ENCODE results near the gene SPINT1.
A peak's percentile ranks its signal among the peaks of the same experiment; 100 is the strongest.

Gene SPINT1

GRCh38 chr15:40893733-40894680 lies 50.2 kb downstream of the SPINT1 start, which contains the start of gene VPS18:
TSS of gene VPS18 (plus strand) at chr15:40894450. CDS start at chr15:40894769, 319 bp downstream.
- peak; percentile 96 for DNase-seq (ENCODE audit: low spot score)
- TF ChIP-seq, protein P1, sequence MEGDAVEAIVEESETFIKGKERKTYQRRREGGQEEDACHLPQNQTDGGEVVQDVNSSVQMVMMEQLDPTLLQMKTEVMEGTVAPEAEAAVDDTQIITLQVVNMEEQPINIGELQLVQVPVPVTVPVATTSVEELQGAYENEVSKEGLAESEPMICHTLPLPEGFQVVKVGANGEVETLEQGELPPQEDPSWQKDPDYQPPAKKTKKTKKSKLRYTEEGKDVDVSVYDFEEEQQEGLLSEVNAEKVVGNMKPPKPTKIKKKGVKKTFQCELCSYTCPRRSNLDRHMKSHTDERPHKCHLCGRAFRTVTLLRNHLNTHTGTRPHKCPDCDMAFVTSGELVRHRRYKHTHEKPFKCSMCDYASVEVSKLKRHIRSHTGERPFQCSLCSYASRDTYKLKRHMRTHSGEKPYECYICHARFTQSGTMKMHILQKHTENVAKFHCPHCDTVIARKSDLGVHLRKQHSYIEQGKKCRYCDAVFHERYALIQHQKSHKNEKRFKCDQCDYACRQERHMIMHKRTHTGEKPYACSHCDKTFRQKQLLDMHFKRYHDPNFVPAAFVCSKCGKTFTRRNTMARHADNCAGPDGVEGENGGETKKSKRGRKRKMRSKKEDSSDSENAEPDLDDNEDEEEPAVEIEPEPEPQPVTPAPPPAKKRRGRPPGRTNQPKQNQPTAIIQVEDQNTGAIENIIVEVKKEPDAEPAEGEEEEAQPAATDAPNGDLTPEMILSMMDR (IDR thresholded peaks at IDR 0.05; ENCODE audit: borderline replicate concordance, control extremely low read depth, extremely low read depth, insufficient read depth, missing control alignments), result peak; percentile 96
- in situ Hi-C loops (cut with MboI; ENCODE audit: low sequenced_read_pairs, unreplicated experiment), result loop anchor here (5.0 kb wide), 1 partner anchor 42 kb away; no protein-coding TSS in a partner anchor

- peak; percentile 73 for DNase-seq (ENCODE audit: low spot score)
- in situ Hi-C loops (cut with MboI; ENCODE audit: low sequenced_read_pairs, unreplicated experiment), result loop anchor here (5.0 kb wide), 1 partner anchor 43 kb away; no protein-coding TSS in a partner anchor
- TF ChIP-seq, protein P1 (IDR thresholded peaks at IDR 0.05; ENCODE audit: borderline replicate concordance, control extremely low read depth, extremely low read depth, insufficient read depth, missing control alignments), result peak; percentile 18
These were observed 51.0 kb downstream of the SPINT1 start for GRCh38 chr15:40894681-40895448.

DNA sequence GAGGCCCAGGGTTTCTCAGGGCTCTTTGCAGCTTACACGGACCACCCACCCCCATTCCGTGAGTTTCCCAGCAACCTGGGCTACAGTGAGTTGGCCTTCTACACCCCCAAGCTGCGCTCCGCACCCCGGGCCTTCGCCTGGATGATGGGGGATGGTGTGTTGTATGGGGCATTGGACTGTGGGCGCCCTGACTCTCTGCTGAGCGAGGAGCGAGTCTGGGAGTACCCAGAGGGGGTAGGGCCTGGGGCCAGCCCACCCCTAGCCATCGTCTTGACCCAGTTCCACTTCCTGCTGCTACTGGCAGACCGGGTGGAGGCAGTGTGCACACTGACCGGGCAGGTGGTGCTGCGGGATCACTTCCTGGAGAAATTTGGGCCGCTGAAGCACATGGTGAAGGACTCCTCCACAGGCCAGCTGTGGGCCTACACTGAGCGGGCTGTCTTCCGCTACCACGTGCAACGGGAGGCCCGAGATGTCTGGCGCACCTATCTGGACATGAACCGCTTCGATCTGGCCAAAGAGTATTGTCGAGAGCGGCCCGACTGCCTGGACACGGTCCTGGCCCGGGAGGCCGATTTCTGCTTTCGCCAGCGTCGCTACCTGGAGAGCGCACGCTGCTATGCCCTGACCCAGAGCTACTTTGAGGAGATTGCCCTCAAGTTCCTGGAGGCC lies 55.8 kb downstream of the SPINT1 start:
- in situ Hi-C loops (cut with MboI; ENCODE audit: low sequenced_read_pairs, unreplicated experiment), result loop anchor here (25.0 kb wide), 1 partner anchor 113 kb away; no protein-coding TSS in a partner anchor
- DNase-seq (ENCODE audit: low spot score), result no peak
- TF ChIP-seq, protein P1 (IDR thresholded peaks at IDR 0.05; ENCODE audit: borderline replicate concordance, control extremely low read depth, extremely low read depth, insufficient read depth, missing control alignments), result no peak

- in situ Hi-C loops (cut with MboI; ENCODE audit: low sequenced_read_pairs, unreplicated experiment), result loop anchor here (25.0 kb wide), 1 partner anchor 112 kb away; no protein-coding TSS in a partner anchor
- no peak for DNase-seq (ENCODE audit: low spot score)
- TF ChIP-seq, protein P1 (IDR thresholded peaks at IDR 0.05; ENCODE audit: borderline replicate concordance, control extremely low read depth, extremely low read depth, insufficient read depth, missing control alignments), result no peak
These were observed 56.6 kb downstream of the SPINT1 start for GRCh38 chr15:40900256-40901052.

- in situ Hi-C loops (cut with MboI; ENCODE audit: low sequenced_read_pairs, unreplicated experiment), result loop anchor here (25.0 kb wide), 1 partner anchor 111 kb away; no protein-coding TSS in a partner anchor
- no peak for DNase-seq (ENCODE audit: low spot score)
- TF ChIP-seq, protein P1 (IDR thresholded peaks at IDR 0.05; ENCODE audit: borderline replicate concordance, control extremely low read depth, extremely low read depth, insufficient read depth, missing control alignments), result no peak
These were observed 57.2 kb downstream of the SPINT1 start for GRCh38 chr15:40901053-40901443.
